Right atrium auricular region (tissue), 2 donors: Measurements from ENCODE around the gene NFAT5. TPM values are rescaled to one million over a fixed set of nuclear protein-coding genes. Genes with fewer than 3 reads are reported as not detected.
"Not testable (repeated sequence)": the region's sequence is repeated elsewhere in the genome, so short reads cannot be mapped to it uniquely, and the experiment has no call there.

Experiments
- DNase-seq: peaks from one replicate; pipeline ENCODE4 v3.0.0-alpha.2; 2019; ENCODE audit warnings: low spot score
- H3K27ac ChIP-seq, 2 donors: fragments of 200-600 bp; sonication (generic); 1 replicate in 1 of 2; 2 replicates in 1 of 2; pipeline ENCODE4 v1.5.1; 2016 to 2019
- H3K27me3 ChIP-seq, 2 donors: fragments of 200-600 bp; sonication (generic); one replicate each; pipeline versions ENCODE4 v1.5.1 to v1.6.0; 2017 to 2019
- H3K36me3 ChIP-seq: fragments of 200-600 bp; sonication (generic); one replicate; pipeline ENCODE4 v1.5.1; 2016
- H3K4me1 ChIP-seq, 2 donors: fragments of 200-600 bp; sonication (generic); one replicate each; pipeline versions ENCODE4 v1.5.1 to v1.6.0; 2017 to 2019
- H3K4me3 ChIP-seq, 2 donors: fragments of 200-600 bp; sonication (generic); 1 replicate in 1 of 2; 2 replicates in 1 of 2; pipeline ENCODE4 v1.5.1; 2017 to 2019; ENCODE audit warnings: mild to moderate bottlenecking in 1 of 2, moderate library complexity in 1 of 2
- H3K9me3 ChIP-seq, 2 donors: fragments of 200-600 bp; sonication (generic); one replicate each; pipeline ENCODE4 v1.5.1; 2019
- total RNA-seq, 2 donors: library from RNA; depleted of rRNA; stranded (reverse); fragments of >200 nt; gene quantifications; one replicate each; pipeline ENCODE4 v1.1.0, GENCODE V29; 2016
- TF ChIP-seq, protein P1 (sequence below), 2 donors: fragments of 200-600 bp; sonication (generic); IDR thresholded peaks; one replicate each; pipeline ENCODE4 v1.5.1; 2019; ENCODE audit warnings: antibody characterized with exemption in 2 of 2

The NFAT5 gene
- total RNA-seq, 2 donors from 2014 or later = 16.4 to 22.6 TPM

DNA sequence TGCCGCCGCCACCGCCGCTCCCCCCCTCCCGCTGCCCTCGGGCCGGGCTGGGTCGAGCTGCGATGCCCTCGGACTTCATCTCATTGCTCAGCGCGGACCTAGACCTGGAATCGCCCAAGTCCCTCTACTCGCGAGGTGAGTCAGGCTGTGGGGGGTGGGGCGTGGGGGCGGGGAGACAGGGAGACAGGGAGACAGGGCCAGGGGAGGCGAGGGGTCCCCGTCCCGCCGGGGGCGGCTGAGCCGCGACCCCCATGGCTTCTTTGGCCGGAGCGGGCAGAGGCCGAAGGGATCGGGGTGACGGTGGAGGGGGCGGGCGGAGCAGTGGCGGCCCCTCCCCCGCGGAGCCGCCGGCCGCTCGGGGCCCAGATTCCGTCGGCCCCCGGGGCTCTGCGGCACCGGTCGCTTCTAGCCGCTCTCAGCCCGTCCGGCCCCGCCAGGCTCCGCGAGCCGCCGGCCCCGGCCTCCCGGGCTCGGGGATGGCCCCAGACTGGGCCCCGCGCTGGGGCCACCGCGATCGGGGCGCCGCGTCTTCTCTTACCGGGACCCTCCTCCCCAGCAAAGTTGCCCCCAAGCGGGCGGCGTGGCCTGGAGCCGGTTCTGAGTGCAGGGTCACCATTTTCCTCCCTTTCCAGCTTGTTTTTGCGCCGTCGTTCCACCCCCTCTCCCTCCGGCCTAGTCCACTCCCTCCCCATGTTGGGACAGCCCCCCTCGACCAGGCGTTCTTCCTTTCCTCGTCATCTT lies 644 bp downstream of the NFAT5 start:
- Histone ChIP-seq H3K4me3 (peak overlapping the region; percentile 99), H3K4me1 (peaks cover 0 to 35% of the 10 kb centered on the region in 2 donors), H3K27me3 (no peaks in the 10 kb centered on the region), H3K36me3 (no peaks in the 10 kb centered on the region), H3K27ac (peak overlapping the region; percentile 99 to 100), H3K9me3 (no peaks in the 10 kb centered on the region)
- TF ChIP-seq, protein P1, sequence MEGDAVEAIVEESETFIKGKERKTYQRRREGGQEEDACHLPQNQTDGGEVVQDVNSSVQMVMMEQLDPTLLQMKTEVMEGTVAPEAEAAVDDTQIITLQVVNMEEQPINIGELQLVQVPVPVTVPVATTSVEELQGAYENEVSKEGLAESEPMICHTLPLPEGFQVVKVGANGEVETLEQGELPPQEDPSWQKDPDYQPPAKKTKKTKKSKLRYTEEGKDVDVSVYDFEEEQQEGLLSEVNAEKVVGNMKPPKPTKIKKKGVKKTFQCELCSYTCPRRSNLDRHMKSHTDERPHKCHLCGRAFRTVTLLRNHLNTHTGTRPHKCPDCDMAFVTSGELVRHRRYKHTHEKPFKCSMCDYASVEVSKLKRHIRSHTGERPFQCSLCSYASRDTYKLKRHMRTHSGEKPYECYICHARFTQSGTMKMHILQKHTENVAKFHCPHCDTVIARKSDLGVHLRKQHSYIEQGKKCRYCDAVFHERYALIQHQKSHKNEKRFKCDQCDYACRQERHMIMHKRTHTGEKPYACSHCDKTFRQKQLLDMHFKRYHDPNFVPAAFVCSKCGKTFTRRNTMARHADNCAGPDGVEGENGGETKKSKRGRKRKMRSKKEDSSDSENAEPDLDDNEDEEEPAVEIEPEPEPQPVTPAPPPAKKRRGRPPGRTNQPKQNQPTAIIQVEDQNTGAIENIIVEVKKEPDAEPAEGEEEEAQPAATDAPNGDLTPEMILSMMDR (IDR thresholded peaks at IDR 0.05) = no peak
- DNase-seq = peak; percentile 66

DNA sequence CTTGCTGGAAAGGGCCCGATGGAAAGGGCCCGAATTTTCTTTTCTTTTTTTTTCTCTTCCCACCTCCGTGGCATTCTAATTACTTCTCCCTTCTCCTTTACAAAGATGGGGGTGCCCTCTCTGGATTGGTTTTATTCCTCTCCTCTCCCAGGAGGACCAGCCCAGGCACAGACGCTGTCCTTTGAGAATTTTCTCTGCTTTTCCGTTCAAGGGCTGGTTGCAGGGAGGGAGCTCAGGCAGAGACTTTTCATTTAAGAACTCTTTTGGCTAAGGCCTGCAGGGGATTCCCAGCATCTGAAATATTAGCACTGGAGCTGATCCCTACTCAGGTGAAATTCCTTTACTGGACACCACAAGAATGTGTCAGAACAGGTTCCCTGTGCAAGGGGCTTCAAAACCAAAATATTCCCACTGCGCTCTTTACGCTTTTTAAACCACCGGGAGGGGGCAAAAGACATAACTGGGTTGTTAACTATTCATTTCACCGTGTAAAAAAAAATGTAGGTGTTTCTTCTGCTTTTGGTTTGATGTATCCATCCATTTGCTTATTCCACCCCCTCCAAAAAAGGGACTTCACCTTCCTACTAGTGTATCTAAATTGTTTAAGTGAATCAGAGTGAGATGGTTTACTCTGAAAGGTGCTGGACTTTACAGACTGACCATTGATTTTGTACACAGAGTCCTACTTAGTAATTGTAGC lies 1.4 kb downstream of the NFAT5 start:
- H3K9me3 ChIP-seq = no peaks in the 10 kb centered on the region
- peak overlapping the region; percentile 99 to 100 for H3K27ac ChIP-seq
- no peaks in the 10 kb centered on the region for H3K27me3 ChIP-seq
- peaks cover 0 to 35% of the 10 kb centered on the region in 2 donors for H3K4me1 ChIP-seq
- H3K4me3 ChIP-seq = peak overlapping the region; percentile 99
- H3K36me3 ChIP-seq = no peaks in the 10 kb centered on the region
- DNase-seq = no peak
- TF ChIP-seq, protein P1 (IDR thresholded peaks at IDR 0.05) = peak in 1 of 2 donors; percentile 13

DNA sequence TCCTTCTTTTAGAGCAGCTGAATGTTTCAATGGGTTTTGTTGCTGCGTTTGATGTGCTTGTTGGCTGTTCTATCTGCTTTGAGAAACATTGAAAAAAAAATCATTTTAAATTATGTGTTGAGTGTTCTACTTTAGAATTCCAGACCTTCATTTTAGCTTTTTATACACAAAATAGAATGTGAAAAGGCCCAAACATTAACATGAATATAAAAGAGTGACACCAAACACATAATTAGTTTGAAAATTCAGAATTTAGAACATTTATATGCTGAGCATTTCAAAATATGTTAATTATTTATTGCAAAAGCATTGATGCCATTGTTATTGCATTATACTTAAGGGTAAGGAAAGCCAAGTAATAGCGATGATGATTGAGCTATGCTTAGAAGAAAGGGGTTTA lies 2.9 kb downstream of the NFAT5 start:
- DNase-seq = no peak
- Histone ChIP-seq H3K4me3 (no peak overlapping the region), H3K9me3 (no peaks in the 10 kb centered on the region), H3K27me3 (no peaks in the 10 kb centered on the region), H3K4me1 (peaks cover 0 to 35% of the 10 kb centered on the region in 2 donors), H3K27ac (peak overlapping the region in 1 of 2 donors; percentile 1), H3K36me3 (no peaks in the 10 kb centered on the region)
- TF ChIP-seq, protein P1 (IDR thresholded peaks at IDR 0.05) = no peak

DNA sequence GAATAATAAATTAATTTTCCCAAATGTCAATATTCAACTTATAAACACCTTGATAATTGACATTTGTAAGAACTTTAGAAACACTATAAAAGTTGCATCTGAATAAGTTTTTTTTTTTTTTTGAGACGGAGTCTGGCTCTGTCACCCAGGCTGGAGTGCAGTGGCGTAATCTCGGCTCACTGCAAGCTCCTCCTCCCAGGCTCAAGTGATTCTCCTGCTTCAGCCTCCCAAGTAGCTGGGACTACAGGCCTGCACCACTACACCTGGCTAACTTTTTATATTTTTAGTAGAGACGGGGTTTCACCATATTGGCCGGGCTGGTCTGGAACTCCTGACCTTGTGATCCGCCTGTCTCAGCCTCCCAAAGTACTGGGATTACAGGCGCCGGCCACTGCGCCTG lies 13.0 kb downstream of the NFAT5 start:
- DNase-seq, H3K9me3 ChIP-seq, H3K36me3 ChIP-seq, H3K4me3 ChIP-seq, H3K4me1 ChIP-seq, H3K27ac ChIP-seq, H3K27me3 ChIP-seq: not testable (repeated sequence)

DNA sequence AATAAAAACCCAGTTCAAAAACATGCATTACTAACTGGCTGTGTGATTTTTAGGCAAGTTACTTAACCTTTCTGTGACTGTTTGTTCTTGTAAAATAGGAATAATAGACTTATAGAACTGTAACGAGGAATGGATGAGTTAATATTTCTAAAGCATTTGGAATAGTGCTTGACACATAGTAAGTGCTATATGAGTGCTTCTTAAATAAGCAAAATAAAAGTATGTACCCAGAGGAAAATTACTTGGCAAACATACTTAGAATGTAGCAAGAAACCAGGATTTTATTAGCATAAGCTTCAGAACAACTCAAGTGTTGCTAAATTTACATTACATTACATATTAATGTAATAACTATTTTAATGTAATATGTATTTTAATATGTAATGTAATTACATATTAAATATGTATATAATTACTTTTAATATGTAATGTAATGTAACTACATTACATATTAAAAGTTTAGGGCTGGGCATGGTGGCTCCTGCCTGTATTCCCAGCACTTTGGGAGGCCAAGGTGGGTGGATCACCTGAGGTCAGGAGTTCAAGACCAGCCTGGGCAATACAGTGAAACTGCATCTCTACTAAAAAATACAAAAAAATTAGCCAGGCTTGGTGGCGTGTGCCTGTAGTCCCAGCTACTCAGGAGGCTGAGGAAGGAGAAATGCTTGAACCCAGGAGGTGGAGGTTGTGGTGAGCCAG lies 14.2 kb downstream of the NFAT5 start:
- no peak overlapping the region for H3K27ac ChIP-seq
- H3K36me3 ChIP-seq = no peaks in the 10 kb centered on the region

More for the DNA sequence above, 14.2 kb downstream of the NFAT5 start:
- H3K9me3 ChIP-seq = no peaks in the 10 kb centered on the region
- H3K4me1 ChIP-seq = no peaks in the 10 kb centered on the region
- no peak overlapping the region for H3K4me3 ChIP-seq
- DNase-seq = no peak
- TF ChIP-seq, protein P1 (IDR thresholded peaks at IDR 0.05) = no peak
- H3K27me3 ChIP-seq = no peaks in the 10 kb centered on the region
